ENCODE results near the gene MRPL2.

- TF ChIP-seq POLR2AphosphoS5 (IDR thresholded peaks at IDR 0.05; ENCODE audit: low read depth, low read length) (no peak), REST (IDR thresholded peaks at IDR 0.05; ENCODE audit: insufficient read depth in 1 of 2, low read depth in 2 of 2, low read length in 2 of 2) (no peak), SIN3A (IDR thresholded peaks at IDR 0.05; ENCODE audit: borderline replicate concordance, insufficient read depth, low read length) (no peak), TAF1 (IDR thresholded peaks at IDR 0.05; ENCODE audit: borderline replicate concordance, insufficient read depth, low read length) (no peak)
These were observed 8.3 kb downstream of the MRPL2 start for GRCh38 chr6:43050981-43051380.

Data from PFSK-1 (cell line).